SK-N-SH (cell line): ENCODE measurements around the gene UBE2R2. TPM values are rescaled to one million over a fixed set of nuclear protein-coding genes. Genes with fewer than 3 reads are reported as not detected.

Experiments
- CTCF ChIA-PET: fragments of 300-600, 350-600 bp; formaldehyde crosslinking; extraction: SDS; loops from one replicate; lab custom pipeline; 2021; lab: Yijun Ruan, JAX
- POLR2A ChIA-PET: fragments of 350-600 bp; sonication (Branson Sonifier 250); formaldehyde crosslinking; extraction: SDS; loops from one replicate; lab custom pipeline; 2020; ENCODE audit warnings: antibody characterized with exemption, inconsistent platforms; lab: Yijun Ruan, JAX
- DNase-seq: peaks from one replicate; pipeline ENCODE4 v3.0.0; 2012
- H2AFZ ChIP-seq: fragments of 200-600 bp; sonication (generic); 2 replicates; pipeline ENCODE4 v1.8.1; 2016; ENCODE audit warnings: antibody characterized with exemption, mild to moderate bottlenecking, low read depth
- H3F3A ChIP-seq: fragments of 200-600 bp; sonication (generic); replicated peaks from 2 replicates; pipeline ENCODE3; 2016; ENCODE audit warnings: antibody characterized with exemption, mild to moderate bottlenecking; ENCODE audit not compliant: insufficient read depth
- H3K27ac ChIP-seq, 2 experiments: fragments of 200-500 bp in 1 of 2; fragments of 200-600 bp in 1 of 2; sonication (Bioruptor generic) in 1 of 2; sonication (generic), shearing (Covaris generic) in 1 of 2; 2 replicates each; pipeline versions ENCODE4 v1.5.1 to v1.6.1; 2014 to 2016; ENCODE audit warnings: low read depth in 2 of 2, inconsistent platforms in 1 of 2, low read length in 1 of 2, mild to moderate bottlenecking in 1 of 2, mixed read lengths in 1 of 2
- H3K27me3 ChIP-seq: fragments of 200-600 bp; sonication (generic), shearing (Covaris generic); 2 replicates; pipeline ENCODE4 v1.6.1; 2016; ENCODE audit warnings: mixed run types; ENCODE audit not compliant: insufficient read depth
- H3K36me3 ChIP-seq, 2 experiments: fragments of 200-500 bp in 1 of 2; fragments of 200-600 bp in 1 of 2; sonication (Bioruptor generic) in 1 of 2; sonication (generic) in 1 of 2; replicated peaks in 1 of 2; 2 replicates each; pipeline versions ENCODE3 to v1.5.1; 2014 to 2016; ENCODE audit warnings: low read length in 1 of 2, mild to moderate bottlenecking in 1 of 2; ENCODE audit not compliant: insufficient read depth in 2 of 2, control insufficient read depth in 1 of 2
- H3K4me1 ChIP-seq, 2 experiments: fragments of 200-500 bp in 1 of 2; fragments of 200-600 bp in 1 of 2; sonication (Bioruptor generic) in 1 of 2; sonication (generic), shearing (Covaris generic) in 1 of 2; 2 replicates each; pipeline versions ENCODE4 v1.5.1 to v1.6.1; 2014 to 2016; ENCODE audit warnings: low read depth in 1 of 2, low read length in 1 of 2, mixed run types in 1 of 2; ENCODE audit not compliant: insufficient read depth in 2 of 2, control insufficient read depth in 1 of 2
- H3K4me2 ChIP-seq: fragments of 200-600 bp; sonication (generic), shearing (Covaris generic); 2 replicates; pipeline ENCODE4 v1.6.1; 2017; ENCODE audit warnings: mixed run types
- H3K4me3 ChIP-seq, 2 experiments: fragments of 200-500 bp in 1 of 2; fragments of 200-600 bp in 1 of 2; sonication (Bioruptor generic) in 1 of 2; sonication (generic), shearing (Covaris generic) in 1 of 2; 2 replicates each; pipeline versions ENCODE4 v1.5.1 to v1.8.1; 2014 to 2016; ENCODE audit warnings: low read depth in 2 of 2, inconsistent platforms in 1 of 2, low read length in 1 of 2, mild to moderate bottlenecking in 1 of 2, mixed read lengths in 1 of 2, moderate library complexity in 1 of 2
- H3K79me2 ChIP-seq: fragments of 200-600 bp; sonication (generic); 2 replicates; pipeline ENCODE4 v1.8.1; 2017; ENCODE audit warnings: mild to moderate bottlenecking; ENCODE audit not compliant: insufficient read depth
- H3K9ac ChIP-seq: fragments of 200-600 bp; sonication (generic); 2 replicates; pipeline ENCODE4 v1.6.1; 2017; ENCODE audit warnings: mixed run types
- H3K9me2 ChIP-seq: fragments of 200-600 bp; sonication (generic); 2 replicates; pipeline ENCODE4 v1.6.1; 2017; ENCODE audit warnings: mixed run types
- H3K9me3 ChIP-seq: fragments of 200-600 bp; sonication (generic); 2 replicates; pipeline ENCODE4 v1.6.1; 2017; ENCODE audit warnings: mixed run types, mild to moderate bottlenecking, moderate library complexity
- H4K20me1 ChIP-seq: fragments of 200-600 bp; sonication (generic); 2 replicates; pipeline ENCODE4 v1.6.1; 2017; ENCODE audit warnings: mild to moderate bottlenecking, mixed run types; ENCODE audit not compliant: insufficient read depth
- EP300 ChIP-seq, 2 experiments: IDR thresholded peaks; 2 replicates each; pipeline versions ENCODE4 v1.4.0 to v1.6.1; 2012; ENCODE audit warnings: borderline replicate concordance in 1 of 2, low read depth in 1 of 2, low read length in 1 of 2
- EZH2phosphoT487 ChIP-seq: fragments of 200-600 bp; sonication (generic); IDR thresholded peaks from 2 replicates; pipeline ENCODE4 v1.6.1; 2017; ENCODE audit warnings: low read depth, mixed run types, mild to moderate bottlenecking, antibody characterized with exemption, moderate library complexity, borderline replicate concordance
- FOXJ3 ChIP-seq: sonication (generic); formaldehyde crosslinking; IDR thresholded peaks from 2 replicates; pipeline ENCODE4 v1.5.1; 2020; ENCODE audit warnings: mild to moderate bottlenecking, missing genetic modification reagents
- IRF3 ChIP-seq: fragments of 150-350 bp; IDR thresholded peaks from 2 replicates; pipeline ENCODE4 v1.6.1; 2016; ENCODE audit warnings: mild to moderate bottlenecking, low read depth, low read length
- JUND ChIP-seq: IDR thresholded peaks from 2 replicates; pipeline ENCODE4 v1.4.0; 2012
- MAX ChIP-seq: IDR thresholded peaks from 2 replicates; pipeline ENCODE4 v1.4.0; 2012; ENCODE audit warnings: low read depth
- MEF2A ChIP-seq: IDR thresholded peaks from 2 replicates; pipeline ENCODE4 v1.4.0; 2012; ENCODE audit warnings: low read depth, borderline replicate concordance
- MXI1 ChIP-seq: IDR thresholded peaks from 2 replicates; pipeline ENCODE4 v1.6.1; 2012; ENCODE audit warnings: mild to moderate bottlenecking, low read depth, low read length, improper control_type of control experiment
- REST ChIP-seq: IDR thresholded peaks from 2 replicates; pipeline ENCODE4 v1.6.1; 2012; ENCODE audit warnings: mild to moderate bottlenecking, low read depth, low read length, moderate library complexity
- RFX5 ChIP-seq: IDR thresholded peaks from 2 replicates; pipeline ENCODE4 v1.6.1; 2012; ENCODE audit warnings: mild to moderate bottlenecking, improper control_type of control experiment, low read length
- RXRA ChIP-seq: IDR thresholded peaks from 2 replicates; pipeline ENCODE4 v1.4.0; 2012; ENCODE audit warnings: low read depth, mild to moderate bottlenecking, borderline replicate concordance
- USF2 ChIP-seq: fragments of 150-350 bp; IDR thresholded peaks from 2 replicates; pipeline ENCODE4 v1.6.1; 2017; ENCODE audit warnings: antibody characterized with exemption, low read length, low read depth, borderline replicate concordance
- WGBS: methylation state at CpG from one replicate; pipeline ENCODE4 v1.1.6; 2017; ENCODE audit warnings: low lambda C conversion rate; 5-methylcytosine and 5-hydroxymethylcytosine counted together
- polyA plus RNA-seq, 3 experiments: library from polyadenylated mRNA; depleted of rRNA; stranded (reverse); fragments of >200 nt; gene quantifications; 2 replicates each; pipeline ENCODE4 v1.2.3, GENCODE V29; 2012

UBE2R2 gene
- polyA plus RNA-seq, 1 of the 3 experiments (the other 2 are of a cell fraction) = 19.7 TPM

- H3K4me1 ChIP-seq = peaks cover 0 to 7% of the 10 kb centered on the region in 2 experiments; a peak in 1 of 4 replicates
- no peaks in the 10 kb centered on the region for H3K9me3 ChIP-seq
- H3K4me3 ChIP-seq = no peak overlapping the region
- peaks cover 0 to 8% of the 10 kb centered on the region in 2 experiments for H3K36me3 ChIP-seq
- no peak overlapping the region for H3K4me2 ChIP-seq
- no peak for DNase-seq
- no peak for TF ChIP-seq REST
- TF ChIP-seq EZH2phosphoT487 = no peak
- no peak for TF ChIP-seq IRF3
- no peak for TF ChIP-seq JUND
- TF ChIP-seq MEF2A = no peak
- TF ChIP-seq FOXJ3 (CRISPR knock-in tag) = no peak
- TF ChIP-seq MAX = no peak
- TF ChIP-seq MXI1 = no peak
- TF ChIP-seq EP300 (IDR thresholded peaks at IDR 0.05; ENCODE audit: borderline replicate concordance in 1 of 2, low read depth in 1 of 2, low read length in 1 of 2) = no peak
- TF ChIP-seq USF2 = no peak
- TF ChIP-seq RXRA = no peak
- no peak for TF ChIP-seq RFX5
- TF ChIP-seq, all 33 proteins: peak for 0
- H3F3A ChIP-seq = peaks cover 6% of the 10 kb centered on the region
- H3K79me2 ChIP-seq = peaks cover 100% of the 10 kb centered on the region
- no peak overlapping the region for H2AFZ ChIP-seq
- ChIA-PET CTCF (interaction anchor here (1.4 to 2.2 kb wide), 3 partner anchors 9 to 235 kb away, joined by 3 to 7 read pairs (median 4); no protein-coding TSS in a partner anchor), POLR2A (no interaction called here)
- no peak overlapping the region for H3K9ac ChIP-seq
- H4K20me1 ChIP-seq = peaks cover 99% of the 10 kb centered on the region
- WGBS = 65% methylated on average over 3 of the region's 3 CpGs
- no peaks in the 10 kb centered on the region for H3K27me3 ChIP-seq
- H3K9me2 ChIP-seq = no peaks in the 10 kb centered on the region
- H3K27ac ChIP-seq = peak overlapping the region in 1 of 2 experiments; percentile 27; a peak in 1 of 4 replicates
Observed at GRCh38 chr9:33858423-33858822, 41.5 kb downstream of the UBE2R2 start.
